ENCODE results near the gene TSHZ1. TPM values are rescaled to one million over a fixed set of nuclear protein-coding genes. Genes with fewer than 3 reads are reported as not detected.

Gene TSHZ1
- total and polyA plus RNA-seq, 4 donors: 6.2 to 19.9 (median 11.2) TPM

- 82 to 95% methylated on average over 1 of the region's 1 CpG for WGBS, 2 donors
- H3K9me3 ChIP-seq (ENCODE audit: control insufficient read depth in 4 of 4, insufficient read depth in 3 of 4, low read length in 3 of 4): peaks cover 0 to 2% (median 0%) of the 10 kb centered on the region in 4 donors
- no peaks in the 10 kb centered on the region for H3K27me3 ChIP-seq (ENCODE audit: control insufficient read depth in 3 of 3, insufficient read depth in 3 of 3, low read length in 2 of 3)
- no peaks in the 10 kb centered on the region for H3K4me1 ChIP-seq (ENCODE audit: control insufficient read depth in 5 of 5, insufficient read depth in 5 of 5, low read length in 5 of 5)
- H3K27ac ChIP-seq (ENCODE audit: low read depth in 1 of 2, low read length in 1 of 2): no peak overlapping the region
- H3K36me3 ChIP-seq (ENCODE audit: control insufficient read depth in 4 of 4, insufficient read depth in 4 of 4, low read length in 4 of 4): no peaks in the 10 kb centered on the region
- ATAC-seq (ENCODE audit: insufficient read depth, low FRiP score) (no peak), DNase-seq (no peak)
- no peak for TF ChIP-seq CTCF (IDR thresholded peaks at IDR 0.05; ENCODE audit: control extremely low read depth, extremely low read depth)
- H3K4me3 ChIP-seq: no peak overlapping the region
- no peak overlapping the region for H3K9ac ChIP-seq (ENCODE audit: insufficient read depth in 1 of 2, low read length in 2 of 2)
Observed at GRCh38 chr18:75314606-75315005, 104.0 kb downstream of the TSHZ1 start.

DNA sequence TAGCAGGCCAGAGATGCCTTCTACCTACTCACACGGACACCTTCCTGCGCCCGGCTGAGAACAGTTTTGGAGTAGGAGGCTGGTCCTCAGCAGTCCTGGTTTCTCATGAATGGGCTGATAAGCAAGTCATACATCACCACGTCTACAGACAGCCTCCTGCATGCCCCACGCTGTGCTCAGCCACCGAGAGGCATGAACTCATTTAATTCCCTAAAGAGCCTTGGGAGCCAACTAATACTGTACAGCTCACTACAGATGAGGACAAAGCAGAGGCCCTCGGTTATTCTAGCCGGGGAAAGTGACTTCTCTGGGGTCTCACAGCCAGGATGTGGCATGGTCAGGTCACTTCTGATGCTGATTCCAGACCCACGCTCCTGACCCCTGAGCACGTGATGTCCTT is 105.6 kb downstream of the TSHZ1 start:
- WGBS, 2 donors: 94% methylated on average over 10 of the region's 10 CpGs
- ATAC-seq (ENCODE audit: insufficient read depth, low FRiP score): no peak
- H3K9me3 ChIP-seq (ENCODE audit: control insufficient read depth in 4 of 4, insufficient read depth in 3 of 4, low read length in 3 of 4): no peaks in the 10 kb centered on the region
- DNase-seq: no peak
- no peak for TF ChIP-seq CTCF (IDR thresholded peaks at IDR 0.05; ENCODE audit: control extremely low read depth, extremely low read depth)
- H3K36me3 ChIP-seq (ENCODE audit: control insufficient read depth in 4 of 4, insufficient read depth in 4 of 4, low read length in 4 of 4): no peaks in the 10 kb centered on the region
- H3K27me3 ChIP-seq (ENCODE audit: control insufficient read depth in 3 of 3, insufficient read depth in 3 of 3, low read length in 2 of 3): no peaks in the 10 kb centered on the region
- H3K4me3 ChIP-seq: no peak overlapping the region
- no peak overlapping the region for H3K9ac ChIP-seq (ENCODE audit: insufficient read depth in 1 of 2, low read length in 2 of 2)
- H3K27ac ChIP-seq (ENCODE audit: low read depth in 1 of 2, low read length in 1 of 2): no peak overlapping the region
- no peaks in the 10 kb centered on the region for H3K4me1 ChIP-seq (ENCODE audit: control insufficient read depth in 5 of 5, insufficient read depth in 5 of 5, low read length in 5 of 5)

DNA sequence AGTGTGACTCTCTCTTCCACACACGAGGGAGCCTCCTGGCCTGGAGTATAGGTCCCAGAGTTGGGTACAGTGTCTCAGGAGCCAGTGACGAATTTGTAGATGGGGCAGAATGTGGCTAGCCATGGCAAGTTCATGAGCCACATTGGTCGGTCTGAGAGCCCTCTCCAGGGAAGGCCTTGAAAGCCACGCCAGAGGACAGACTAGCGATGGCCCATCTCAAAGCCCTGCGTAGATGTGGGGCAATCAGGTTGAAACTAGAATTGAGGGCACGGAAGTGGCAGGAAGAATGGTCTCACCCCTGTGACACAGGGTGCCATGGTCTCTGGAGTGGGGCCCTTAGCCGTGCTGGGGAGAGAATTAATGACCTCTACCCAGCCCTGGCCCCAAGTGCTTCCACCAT is 106.2 kb downstream of the TSHZ1 start:
- ATAC-seq (ENCODE audit: insufficient read depth, low FRiP score) (no peak), DNase-seq (no peak)
- no peaks in the 10 kb centered on the region for H3K4me1 ChIP-seq (ENCODE audit: control insufficient read depth in 5 of 5, insufficient read depth in 5 of 5, low read length in 5 of 5)
- WGBS, 2 donors: 94 to 98% methylated on average over 8 of the region's 8 CpGs
- no peaks in the 10 kb centered on the region for H3K27me3 ChIP-seq (ENCODE audit: control insufficient read depth in 3 of 3, insufficient read depth in 3 of 3, low read length in 2 of 3)
- no peak overlapping the region for H3K27ac ChIP-seq (ENCODE audit: low read depth in 1 of 2, low read length in 1 of 2)
- no peak overlapping the region for H3K4me3 ChIP-seq
- peaks cover 0 to 2% (median 0%) of the 10 kb centered on the region in 4 donors for H3K9me3 ChIP-seq (ENCODE audit: control insufficient read depth in 4 of 4, insufficient read depth in 3 of 4, low read length in 3 of 4)
- no peak overlapping the region for H3K9ac ChIP-seq (ENCODE audit: insufficient read depth in 1 of 2, low read length in 2 of 2)
- no peak for TF ChIP-seq CTCF (IDR thresholded peaks at IDR 0.05; ENCODE audit: control extremely low read depth, extremely low read depth)
- no peaks in the 10 kb centered on the region for H3K36me3 ChIP-seq (ENCODE audit: control insufficient read depth in 4 of 4, insufficient read depth in 4 of 4, low read length in 4 of 4)

DNA sequence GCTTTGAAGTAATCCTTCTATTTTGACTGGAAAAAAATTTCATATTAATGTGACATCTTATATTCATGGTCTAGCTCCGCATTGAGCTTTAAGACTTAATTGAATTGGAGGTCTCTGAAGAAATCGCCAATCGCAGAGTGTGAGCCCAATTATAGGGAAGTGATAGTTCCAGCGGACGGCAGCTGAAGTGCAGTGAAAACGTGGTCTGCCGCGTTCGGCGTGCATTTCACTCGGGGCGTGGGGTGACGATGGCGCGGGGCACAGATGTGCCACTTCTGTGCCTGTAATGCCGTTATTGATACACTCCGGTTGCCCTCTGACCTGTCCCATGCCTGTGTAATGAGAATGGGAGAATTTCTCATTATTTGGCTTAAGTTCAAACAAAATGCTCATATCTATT is 106.7 kb downstream of the TSHZ1 start:
- H3K9me3 ChIP-seq (ENCODE audit: control insufficient read depth in 4 of 4, insufficient read depth in 3 of 4, low read length in 3 of 4): peaks cover 0 to 2% (median 0%) of the 10 kb centered on the region in 4 donors
- H3K4me1 ChIP-seq (ENCODE audit: control insufficient read depth in 5 of 5, insufficient read depth in 5 of 5, low read length in 5 of 5): no peaks in the 10 kb centered on the region
- WGBS, 2 donors: 96% methylated on average over 17 of the region's 17 CpGs
- ATAC-seq (ENCODE audit: insufficient read depth, low FRiP score): no peak
- H3K36me3 ChIP-seq (ENCODE audit: control insufficient read depth in 4 of 4, insufficient read depth in 4 of 4, low read length in 4 of 4): no peaks in the 10 kb centered on the region
- H3K27me3 ChIP-seq (ENCODE audit: control insufficient read depth in 3 of 3, insufficient read depth in 3 of 3, low read length in 2 of 3): no peaks in the 10 kb centered on the region
- TF ChIP-seq CTCF (IDR thresholded peaks at IDR 0.05; ENCODE audit: control extremely low read depth, extremely low read depth): no peak
- no peak overlapping the region for H3K9ac ChIP-seq (ENCODE audit: insufficient read depth in 1 of 2, low read length in 2 of 2)
- H3K4me3 ChIP-seq: no peak overlapping the region
- DNase-seq: no peak
- H3K27ac ChIP-seq (ENCODE audit: low read depth in 1 of 2, low read length in 1 of 2): no peak overlapping the region
